ENCODE measurements around the gene CCDC69.

Gene CCDC69

GRCh38 chr5:151157426-151158286 is 66.2 kb downstream of the CCDC69 start, which contains the start of gene ANXA6:
TSS of gene ANXA6 (minus strand) at chr5:151157779. CDS start at chr5:151147901, 9,878 bp downstream.
- DNase-seq: peak; percentile 77

GRCh38 chr5:151156507-151157420 is 67.1 kb downstream of the CCDC69 start:
- DNase-seq: no peak

- DNase-seq: no peak
Observed at GRCh38 chr5:151155775-151156506, 68.0 kb downstream of the CCDC69 start.

- DNase-seq: no peak
Observed at GRCh38 chr5:151154931-151155774, 68.7 kb downstream of the CCDC69 start.

- no peak for DNase-seq
Observed at GRCh38 chr5:151153766-151154272, 70.1 kb downstream of the CCDC69 start.

GRCh38 chr5:151153300-151153699 is 70.6 kb downstream of the CCDC69 start:
- DNase-seq: no peak

- peak; percentile 73 for DNase-seq
Observed at GRCh38 chr5:151151793-151152192, 72.1 kb downstream of the CCDC69 start.

GRCh38 chr5:151151263-151151660 is 72.6 kb downstream of the CCDC69 start:
- no peak for DNase-seq

GRCh38 chr5:151150471-151151262 is 73.2 kb downstream of the CCDC69 start:
- DNase-seq: peak; percentile 87

GRCh38 chr5:151148583-151148982 is 75.3 kb downstream of the CCDC69 start:
- no peak for DNase-seq

- DNase-seq: no peak
Observed at GRCh38 chr5:151147033-151147432, 76.9 kb downstream of the CCDC69 start.

- no peak for DNase-seq
Observed at GRCh38 chr5:151146061-151146460, 77.8 kb downstream of the CCDC69 start.

- no peak for DNase-seq
Observed at GRCh38 chr5:151144922-151145321, 79.0 kb downstream of the CCDC69 start.

GRCh38 chr5:151144275-151144674 is 79.6 kb downstream of the CCDC69 start:
- DNase-seq: no peak

- no peak for DNase-seq
Observed at GRCh38 chr5:151143645-151144044, 80.2 kb downstream of the CCDC69 start.

GRCh38 chr5:151142933-151143332 is 81.0 kb downstream of the CCDC69 start:
- DNase-seq: no peak

- no peak for DNase-seq
Observed at GRCh38 chr5:151141535-151141934, 82.4 kb downstream of the CCDC69 start.

- no peak for DNase-seq
Observed at GRCh38 chr5:151140686-151141459, 83.0 kb downstream of the CCDC69 start.

GRCh38 chr5:151139646-151140045 is 84.2 kb downstream of the CCDC69 start:
- DNase-seq: no peak

GRCh38 chr5:151139015-151139414 is 84.9 kb downstream of the CCDC69 start:
- DNase-seq: no peak

Measured in GDM1 (cell line).